Neural progenitor cell (in vitro differentiated cells): ENCODE measurements around the gene PRDM12. TPM values are rescaled to one million over a fixed set of nuclear protein-coding genes. Genes with fewer than 3 reads are reported as not detected.

Source experiments
- DNase-seq: peaks from one replicate; pipeline ENCODE4 v3.0.0-alpha.2; 2016; ENCODE audit warnings: low spot score
- H2AFZ ChIP-seq: fragments of 200-600 bp; sonication (generic); replicated peaks from 2 replicates; pipeline ENCODE4 v1.6.1; 2016; ENCODE audit warnings: antibody characterized with exemption
- H3F3A ChIP-seq: fragments of 200-600 bp; sonication (generic); 2 replicates; pipeline ENCODE4 v1.6.1; 2016; ENCODE audit warnings: antibody characterized with exemption, low read depth
- H3K27ac ChIP-seq: fragments of 200-600 bp; sonication (generic); 2 replicates; pipeline ENCODE4 v1.5.1; 2016; ENCODE audit warnings: mild to moderate bottlenecking
- H3K27me3 ChIP-seq: fragments of 200-600 bp; sonication (generic); 2 replicates; pipeline ENCODE4 v1.6.1; 2016; ENCODE audit warnings: mild to moderate bottlenecking, moderate library complexity
- H3K36me3 ChIP-seq: fragments of 200-600 bp; sonication (generic); 2 replicates; pipeline ENCODE4 v1.5.1; 2016
- H3K4me1 ChIP-seq: fragments of 200-600 bp; sonication (generic); 2 replicates; pipeline ENCODE4 v1.6.1; 2016; ENCODE audit warnings: mixed run types
- H3K4me2 ChIP-seq: fragments of 200-600 bp; sonication (generic); 2 replicates; pipeline ENCODE4 v1.6.1; 2016
- H3K4me3 ChIP-seq: fragments of 200-600 bp; sonication (generic); 2 replicates; pipeline ENCODE4 v1.5.1; 2016
- H3K79me2 ChIP-seq: fragments of 200-600 bp; sonication (generic); 2 replicates; pipeline ENCODE4 v1.6.1; 2016; ENCODE audit warnings: low read depth
- H3K9ac ChIP-seq: fragments of 200-600 bp; sonication (generic); 2 replicates; pipeline ENCODE4 v1.6.1; 2016
- H3K9me3 ChIP-seq: fragments of 200-600 bp; sonication (generic); 2 replicates; pipeline ENCODE4 v1.5.1; 2016; ENCODE audit warnings: low read depth
- H4K20me1 ChIP-seq: fragments of 200-600 bp; sonication (generic); 2 replicates; pipeline ENCODE4 v1.6.1; 2016; ENCODE audit warnings: low read depth
- H3K27ac Mint-ChIP-seq: 3 replicates; pipeline ENCODE4 v1.8.0; 2021; ENCODE audit warnings: mixed read lengths
- H3K27me3 Mint-ChIP-seq: 2 replicates; pipeline ENCODE4 v1.8.0; 2022; ENCODE audit warnings: low read depth, mild to moderate bottlenecking, inconsistent platforms, moderate library complexity, mixed read lengths; ENCODE audit not compliant: insufficient read depth
- H3K36me3 Mint-ChIP-seq: 3 replicates; pipeline ENCODE4 v1.8.0; 2021; ENCODE audit warnings: mixed read lengths
- H3K4me1 Mint-ChIP-seq: 3 replicates; pipeline ENCODE4 v1.8.0; 2021; ENCODE audit warnings: mixed read lengths
- H3K4me3 Mint-ChIP-seq: 3 replicates; pipeline ENCODE4 v1.8.0; 2021; ENCODE audit warnings: mild to moderate bottlenecking, moderate library complexity, mixed read lengths
- H3K9me3 Mint-ChIP-seq: 3 replicates; pipeline ENCODE4 v1.8.0; 2020; ENCODE audit warnings: mixed read lengths
- EZH2 ChIP-seq: fragments of 200-600 bp; sonication (generic); IDR thresholded peaks from 2 replicates; pipeline ENCODE4 v1.6.1; 2017; ENCODE audit warnings: antibody characterized with exemption, mild to moderate bottlenecking, moderate library complexity
- EZH2phosphoT487 ChIP-seq: fragments of 200-600 bp; sonication (generic); IDR thresholded peaks from 2 replicates; pipeline ENCODE4 v1.6.1; 2017; ENCODE audit warnings: antibody characterized with exemption
- total RNA-seq: library from RNA; depleted of rRNA; stranded (reverse); fragments of >200 nt; gene quantifications from 2 replicates; pipeline ENCODE4 v1.2.3, GENCODE V29; 2015; ENCODE audit warnings: low replicate concordance
- TF ChIP-seq, protein P1 (sequence below): fragments of 200-600 bp; sonication (generic); IDR thresholded peaks from 2 replicates; pipeline ENCODE4 v1.5.1; 2017; ENCODE audit warnings: antibody characterized with exemption, mild to moderate bottlenecking

Gene PRDM12
- total RNA-seq, 1 donor from 2014 or later = not detected

DNA sequence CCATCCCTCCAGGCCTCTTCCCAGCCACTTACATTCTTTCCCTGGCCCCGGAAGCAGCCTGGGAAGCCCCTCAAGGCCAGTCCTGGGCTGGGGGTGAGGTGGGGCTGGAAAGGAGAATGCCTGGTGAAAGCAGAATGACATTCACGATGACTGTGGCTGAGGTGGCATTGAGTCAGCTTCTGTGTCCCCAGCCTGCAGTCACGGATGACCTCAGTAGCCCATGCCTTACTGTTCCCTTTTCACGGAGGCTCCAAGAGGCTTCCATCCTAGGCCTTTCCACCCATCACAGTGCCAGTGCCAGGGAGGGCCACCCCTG lies 2.7 kb downstream of the PRDM12 start:
- Histone ChIP-seq H3K9ac (no peak overlapping the region), H4K20me1 (peaks cover 51% of the 10 kb centered on the region), H3K27ac (no peak overlapping the region), H3K36me3 (no peaks in the 10 kb centered on the region), H2AFZ (no peak overlapping the region), H3K27me3 (peaks cover 99% of the 10 kb centered on the region), H3K4me2 (peak overlapping the region; percentile 80), H3F3A (peaks cover 29% of the 10 kb centered on the region), H3K4me3 (no peak overlapping the region), H3K9me3 (no peaks in the 10 kb centered on the region), H3K79me2 (no peaks in the 10 kb centered on the region), H3K4me1 (peaks cover 44% of the 10 kb centered on the region)
- H3K36me3 Mint-ChIP-seq = peaks cover 3% of the 10 kb centered on the region
- peaks cover 26% of the 10 kb centered on the region for H3K4me1 Mint-ChIP-seq
- DNase-seq = no peak
- H3K27me3 Mint-ChIP-seq = peaks cover 71% of the 10 kb centered on the region
- H3K27ac Mint-ChIP-seq = no peak overlapping the region
- no peak overlapping the region for H3K4me3 Mint-ChIP-seq
- peaks cover 4% of the 10 kb centered on the region for H3K9me3 Mint-ChIP-seq
- TF ChIP-seq EZH2phosphoT487 = no peak
- TF ChIP-seq, protein P1, sequence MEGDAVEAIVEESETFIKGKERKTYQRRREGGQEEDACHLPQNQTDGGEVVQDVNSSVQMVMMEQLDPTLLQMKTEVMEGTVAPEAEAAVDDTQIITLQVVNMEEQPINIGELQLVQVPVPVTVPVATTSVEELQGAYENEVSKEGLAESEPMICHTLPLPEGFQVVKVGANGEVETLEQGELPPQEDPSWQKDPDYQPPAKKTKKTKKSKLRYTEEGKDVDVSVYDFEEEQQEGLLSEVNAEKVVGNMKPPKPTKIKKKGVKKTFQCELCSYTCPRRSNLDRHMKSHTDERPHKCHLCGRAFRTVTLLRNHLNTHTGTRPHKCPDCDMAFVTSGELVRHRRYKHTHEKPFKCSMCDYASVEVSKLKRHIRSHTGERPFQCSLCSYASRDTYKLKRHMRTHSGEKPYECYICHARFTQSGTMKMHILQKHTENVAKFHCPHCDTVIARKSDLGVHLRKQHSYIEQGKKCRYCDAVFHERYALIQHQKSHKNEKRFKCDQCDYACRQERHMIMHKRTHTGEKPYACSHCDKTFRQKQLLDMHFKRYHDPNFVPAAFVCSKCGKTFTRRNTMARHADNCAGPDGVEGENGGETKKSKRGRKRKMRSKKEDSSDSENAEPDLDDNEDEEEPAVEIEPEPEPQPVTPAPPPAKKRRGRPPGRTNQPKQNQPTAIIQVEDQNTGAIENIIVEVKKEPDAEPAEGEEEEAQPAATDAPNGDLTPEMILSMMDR = no peak
- no peak for TF ChIP-seq EZH2

DNA sequence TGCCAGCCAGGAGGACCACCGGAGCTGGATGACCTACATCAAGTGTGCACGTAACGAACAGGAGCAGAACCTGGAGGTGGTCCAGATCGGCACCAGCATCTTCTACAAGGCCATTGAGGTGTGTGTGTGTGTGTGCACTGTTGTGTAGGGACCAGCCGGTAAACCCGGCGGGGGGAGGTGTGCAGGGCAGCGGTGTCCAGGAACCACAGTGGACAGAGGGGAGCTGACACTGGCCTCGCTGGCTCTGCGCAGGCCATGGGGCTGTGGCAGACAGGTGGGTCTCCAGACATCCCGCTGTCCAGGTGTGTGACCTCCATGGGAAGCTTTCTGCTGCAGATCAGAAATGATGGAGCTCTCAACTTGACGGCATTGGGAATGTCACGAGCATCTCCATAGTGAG lies 3.8 kb downstream of the PRDM12 start:
- Histone ChIP-seq H3K9me3 (no peaks in the 10 kb centered on the region), H2AFZ (no peak overlapping the region), H3K4me3 (no peak overlapping the region), H3K27me3 (peaks cover 98% of the 10 kb centered on the region), H3K9ac (no peak overlapping the region), H3F3A (peaks cover 28% of the 10 kb centered on the region), H3K79me2 (no peaks in the 10 kb centered on the region), H4K20me1 (peaks cover 40% of the 10 kb centered on the region), H3K27ac (no peak overlapping the region), H3K4me2 (no peak overlapping the region), H3K36me3 (no peaks in the 10 kb centered on the region), H3K4me1 (peaks cover 33% of the 10 kb centered on the region)
- TF ChIP-seq EZH2phosphoT487 = no peak
- no peak for TF ChIP-seq EZH2
- TF ChIP-seq, protein P1 = no peak
- Mint-ChIP-seq H3K9me3 (peaks cover 4% of the 10 kb centered on the region), H3K4me1 (peaks cover 23% of the 10 kb centered on the region), H3K36me3 (peaks cover 3% of the 10 kb centered on the region), H3K27ac (no peak overlapping the region), H3K4me3 (peak overlapping the region; percentile 58), H3K27me3 (peaks cover 64% of the 10 kb centered on the region)
- no peak for DNase-seq

DNA sequence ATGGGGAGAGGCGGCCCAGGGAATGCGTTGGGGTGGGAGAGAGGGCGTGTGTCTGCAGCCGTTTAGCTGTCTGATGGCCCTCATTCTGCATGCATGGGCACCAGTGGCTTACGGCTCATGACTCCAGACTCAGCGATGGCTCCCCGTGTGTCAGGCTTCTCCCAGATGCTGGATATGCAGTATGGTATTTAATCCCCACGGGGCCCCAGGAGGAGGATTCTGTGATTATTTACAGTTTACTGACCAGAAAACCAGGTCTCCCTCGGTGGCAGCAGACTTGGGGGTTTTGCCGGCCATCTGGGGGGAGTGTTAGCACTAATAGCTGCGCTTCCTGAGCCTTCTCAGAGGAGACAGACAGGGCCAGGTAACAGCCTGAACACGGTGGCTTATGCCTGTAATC lies 4.3 kb downstream of the PRDM12 start:
- H3K4me3 Mint-ChIP-seq = peak overlapping the region; percentile 58
- Histone ChIP-seq H3K27ac (no peak overlapping the region), H3K9me3 (no peaks in the 10 kb centered on the region), H3K36me3 (no peaks in the 10 kb centered on the region), H3K27me3 (peaks cover 94% of the 10 kb centered on the region), H3K4me3 (no peak overlapping the region), H3K4me1 (peaks cover 31% of the 10 kb centered on the region), H2AFZ (no peak overlapping the region), H4K20me1 (peaks cover 35% of the 10 kb centered on the region), H3K4me2 (no peak overlapping the region), H3K9ac (no peak overlapping the region), H3K79me2 (no peaks in the 10 kb centered on the region), H3F3A (peaks cover 28% of the 10 kb centered on the region)
- no peak for DNase-seq
- peaks cover 3% of the 10 kb centered on the region for H3K36me3 Mint-ChIP-seq
- H3K27ac Mint-ChIP-seq = no peak overlapping the region
- TF ChIP-seq EZH2 = no peak
- TF ChIP-seq EZH2phosphoT487 = no peak
- TF ChIP-seq, protein P1 = no peak
- peaks cover 64% of the 10 kb centered on the region for H3K27me3 Mint-ChIP-seq
- H3K9me3 Mint-ChIP-seq = peaks cover 4% of the 10 kb centered on the region
- H3K4me1 Mint-ChIP-seq = peaks cover 23% of the 10 kb centered on the region
